GM12865 (cell line): ENCODE results near the gene CFAP74.

Experiments
- DNase-seq: peaks from one replicate; pipeline ENCODE4 v3.0.0; 2010; ENCODE audit warnings: low read depth
- H3K4me3 ChIP-seq: 2 replicates; pipeline ENCODE4 v1.5.1; 2011; ENCODE audit warnings: mild to moderate bottlenecking, low read depth, low read length, control low read depth
- CTCF ChIP-seq: IDR thresholded peaks from 2 replicates; pipeline ENCODE4 v1.5.1; 2011; ENCODE audit warnings: low read length, control low read depth, low read depth, inconsistent platforms; ENCODE audit not compliant: insufficient read depth; ENCODE audit errors: missing control alignments

Gene CFAP74

GRCh38 chr1:1914101-1914970, 89.2 kb downstream of the CFAP74 start:
- no peak for DNase-seq
- H3K4me3 ChIP-seq: no peak overlapping the region
- TF ChIP-seq CTCF: no peak

GRCh38 chr1:1911350-1912041, 92.1 kb downstream of the CFAP74 start:
- no peak for TF ChIP-seq CTCF
- DNase-seq: no peak

DNA sequence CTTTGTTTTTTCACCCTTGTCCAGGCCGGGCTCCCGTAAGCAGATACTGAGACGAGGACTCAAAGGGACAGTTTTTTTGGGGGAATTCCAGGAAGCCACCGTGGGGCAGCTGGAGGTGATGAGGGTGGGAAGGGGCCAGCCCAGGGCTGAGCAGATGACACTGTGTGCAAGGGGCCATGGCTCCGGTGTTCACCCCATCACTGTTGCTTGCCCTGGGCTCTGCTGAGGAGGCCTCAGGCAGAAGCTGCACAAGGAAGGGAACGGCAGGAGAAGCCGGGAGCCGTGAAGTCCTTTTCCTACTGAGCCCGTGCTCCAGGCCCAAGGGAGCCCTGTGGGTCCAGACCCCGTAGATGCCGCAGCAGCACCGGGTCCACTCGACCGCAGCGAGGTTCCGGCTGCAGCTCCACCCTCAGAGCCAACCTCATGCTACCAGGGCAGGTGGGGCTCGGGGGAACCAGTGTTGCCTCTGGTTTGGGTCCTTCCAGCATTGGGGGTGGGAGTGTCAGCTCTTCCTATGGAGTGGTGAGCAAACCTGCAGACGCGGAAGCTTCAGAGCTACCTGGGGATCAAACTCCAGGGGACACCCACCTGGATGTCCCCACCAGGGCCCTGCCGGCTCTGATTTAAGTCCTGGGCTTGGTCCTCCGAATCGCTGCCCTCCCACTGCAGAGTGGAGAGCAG, 92.8 kb downstream of the CFAP74 start:
- DNase-seq: no peak
- H3K4me3 ChIP-seq: no peak overlapping the region

More at GRCh38 chr1:1911350-1912041, 92.1 kb downstream of the CFAP74 start:
- no peak overlapping the region for H3K4me3 ChIP-seq

DNA sequence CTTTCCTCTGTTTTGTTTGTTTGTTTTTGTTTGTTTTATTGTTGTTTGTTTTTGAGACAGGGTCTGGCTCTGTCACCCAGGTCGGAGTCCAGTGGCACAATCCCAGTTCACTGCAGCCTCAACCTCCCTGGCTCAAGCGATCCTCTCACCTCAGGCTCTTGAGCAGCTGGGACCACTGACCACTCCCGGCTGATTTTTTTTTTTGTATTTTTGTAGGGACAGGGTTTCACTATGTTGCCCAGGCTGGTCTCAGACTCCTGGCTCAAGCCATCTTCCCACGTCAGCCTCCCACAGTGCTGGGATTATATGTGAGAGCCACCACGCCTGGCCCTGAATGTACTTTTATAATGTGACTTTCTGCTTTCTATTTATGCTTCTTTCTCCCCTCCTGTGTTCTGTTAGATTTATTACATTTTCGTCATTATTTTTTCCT, 93.5 kb downstream of the CFAP74 start:
- H3K4me3 ChIP-seq: peak overlapping the region; percentile 50; the same call in 1 of the 2 replicates
- no peak for TF ChIP-seq CTCF
- DNase-seq: no peak

More for the DNA sequence above, 92.8 kb downstream of the CFAP74 start:
- TF ChIP-seq CTCF: no peak

DNA sequence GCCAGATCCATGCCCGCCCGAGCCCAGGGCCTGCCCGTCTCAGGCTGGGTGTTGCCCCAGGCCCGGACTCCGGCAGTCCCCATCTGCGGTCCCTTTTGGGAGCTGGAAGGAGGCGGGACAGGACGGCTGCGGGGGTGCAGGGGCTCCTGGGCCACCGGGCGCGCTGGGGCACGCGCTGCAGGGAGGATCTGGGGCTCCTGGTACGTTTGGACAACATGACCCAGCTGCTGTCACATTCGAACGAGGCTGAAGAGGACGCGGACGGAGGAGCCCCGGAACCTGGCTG, 95.1 kb downstream of the CFAP74 start:
- H3K4me3 ChIP-seq: peak overlapping the region; percentile 52
- TF ChIP-seq CTCF: no peak
- peak; percentile 56 for DNase-seq

GRCh38 chr1:1907098-1907736, 96.4 kb downstream of the CFAP74 start:
- TF ChIP-seq CTCF: no peak
- H3K4me3 ChIP-seq: no peak overlapping the region
- DNase-seq: peak; percentile 79
